Activated CD4-positive, alpha-beta T cell treated with anti-CD3 and anti-CD28 coated beads for 48 hours (primary cell): ENCODE measurements around the gene NOSIP.

ENCODE experiments used
- DNase-seq: peaks from one replicate; pipeline ENCODE4 v3.0.0-alpha.2; 2020

The NOSIP gene

DNA sequence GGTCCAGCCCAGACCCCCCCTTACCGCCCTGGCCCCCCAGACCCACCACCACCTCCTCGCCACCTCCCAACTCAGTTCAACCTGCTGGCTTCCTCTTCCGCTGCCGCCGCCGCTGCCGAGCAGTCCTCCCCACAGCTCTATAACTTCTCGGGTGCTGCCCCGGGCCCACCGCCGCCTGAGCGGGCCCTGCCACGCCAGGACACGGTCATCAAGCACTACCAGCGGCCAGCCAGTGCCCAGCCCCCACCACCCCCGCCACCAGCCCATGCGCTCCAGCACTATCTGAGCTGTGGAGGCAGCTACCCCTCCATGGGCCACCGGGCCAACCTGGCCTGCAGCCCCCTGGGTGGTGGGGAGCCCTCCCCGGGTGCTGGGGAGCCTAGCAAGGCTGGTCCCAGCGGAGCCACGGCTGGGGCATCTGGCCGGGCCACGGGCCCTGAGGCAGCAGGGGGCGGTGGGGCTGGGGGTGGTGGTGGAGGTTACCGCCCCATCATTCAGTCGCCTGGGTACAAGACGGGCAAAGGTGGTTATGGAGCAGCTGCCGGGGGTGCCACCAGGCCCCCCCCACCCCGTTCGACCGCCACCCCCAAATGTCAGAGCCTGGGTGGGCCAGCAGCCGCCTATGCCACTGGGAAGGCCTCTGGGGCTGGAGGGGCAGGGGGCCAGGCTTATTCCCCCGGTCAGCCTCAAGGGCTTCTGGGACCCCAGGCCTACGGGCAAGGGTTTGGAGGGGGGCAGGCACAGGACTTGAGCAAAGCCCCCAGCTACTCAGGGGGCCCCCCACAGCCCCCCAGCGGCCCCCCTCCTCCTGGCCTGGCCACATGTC, 14.8 kb upstream of the NOSIP start:
- no peak for DNase-seq

DNA sequence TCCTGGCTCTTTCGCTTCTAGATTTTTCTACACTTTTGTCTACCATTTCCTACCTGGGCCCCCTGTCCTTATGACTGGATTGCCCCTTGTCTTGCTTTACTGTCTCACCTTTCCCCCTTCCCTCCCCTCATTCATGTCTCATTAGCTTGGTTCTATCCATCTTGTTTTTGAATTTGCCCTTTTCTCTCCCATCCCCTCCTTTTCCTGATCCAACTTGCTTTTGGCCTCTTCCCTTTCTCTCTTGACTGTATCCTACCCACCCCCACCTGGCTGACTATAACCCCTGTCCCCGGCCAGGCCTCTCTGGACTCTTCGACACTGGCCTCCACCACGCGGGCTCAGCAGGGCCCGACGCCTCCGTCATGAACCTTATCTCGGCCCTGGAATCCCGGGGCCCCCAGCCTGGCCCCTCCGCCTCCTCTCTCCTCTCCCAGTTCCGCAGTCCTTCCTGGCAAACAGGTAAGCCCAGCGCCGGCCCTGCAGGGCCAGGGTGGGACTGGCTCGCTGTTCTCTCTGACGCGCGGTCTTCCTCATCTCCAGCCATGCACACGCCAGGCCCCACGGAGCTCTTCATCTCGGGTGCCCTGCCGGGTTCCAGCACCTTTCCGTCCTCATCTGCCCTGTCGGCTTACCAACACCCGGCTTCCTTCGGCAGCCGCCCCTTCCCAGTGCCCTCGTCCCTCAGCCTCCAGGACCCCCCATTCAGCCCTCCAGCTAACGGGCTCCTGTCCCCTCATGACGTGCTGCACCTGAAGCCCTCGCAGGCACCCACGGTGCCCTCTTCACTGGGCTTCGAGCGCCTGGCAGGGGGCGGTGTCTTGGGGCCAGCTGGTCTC, 14.0 kb upstream of the NOSIP start:
- DNase-seq, result no peak

DNA sequence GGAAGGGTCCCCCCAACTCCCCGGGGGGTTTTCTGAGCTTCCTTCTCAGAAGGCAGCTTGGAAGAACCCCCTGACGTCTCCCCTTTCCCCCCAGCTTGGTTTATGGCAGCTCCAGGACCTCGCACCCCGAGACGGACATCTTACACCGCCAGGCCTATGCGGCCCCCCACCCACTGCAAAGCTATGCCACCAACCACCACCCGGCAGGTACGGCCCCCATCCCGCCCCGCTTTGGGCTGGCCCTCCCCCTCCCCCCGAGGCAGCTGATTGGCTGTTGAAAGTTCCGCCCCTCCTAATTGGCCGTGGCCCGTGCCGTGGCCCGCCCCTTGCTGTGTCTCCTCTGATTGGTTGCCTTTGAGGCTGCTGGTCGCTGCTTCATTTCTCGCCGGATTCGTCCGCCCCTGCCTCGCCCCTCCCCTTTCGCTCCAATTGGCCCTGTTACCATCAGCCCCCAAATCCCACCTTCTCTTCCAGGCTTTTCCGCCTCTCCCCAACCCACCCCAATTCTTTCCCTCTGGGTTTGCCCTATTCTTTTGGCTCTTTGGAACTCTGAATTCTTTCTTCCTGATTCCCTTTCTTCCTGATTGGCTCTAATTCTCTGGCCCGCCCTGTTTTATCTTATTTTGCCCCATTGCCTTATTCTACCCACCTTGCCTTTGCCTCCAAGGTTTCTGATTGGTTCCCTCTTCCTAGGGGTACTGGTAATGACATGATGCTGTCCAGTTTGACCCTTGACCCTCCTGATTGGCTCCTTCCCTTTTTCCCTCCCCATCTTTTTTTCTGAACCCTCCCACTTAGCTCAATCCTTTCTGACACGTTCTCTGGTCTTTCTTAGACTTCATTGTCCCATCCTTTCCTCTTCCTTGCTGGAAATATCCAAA, 13.1 kb upstream of the NOSIP start:
- DNase-seq, result peak; percentile 97

DNA sequence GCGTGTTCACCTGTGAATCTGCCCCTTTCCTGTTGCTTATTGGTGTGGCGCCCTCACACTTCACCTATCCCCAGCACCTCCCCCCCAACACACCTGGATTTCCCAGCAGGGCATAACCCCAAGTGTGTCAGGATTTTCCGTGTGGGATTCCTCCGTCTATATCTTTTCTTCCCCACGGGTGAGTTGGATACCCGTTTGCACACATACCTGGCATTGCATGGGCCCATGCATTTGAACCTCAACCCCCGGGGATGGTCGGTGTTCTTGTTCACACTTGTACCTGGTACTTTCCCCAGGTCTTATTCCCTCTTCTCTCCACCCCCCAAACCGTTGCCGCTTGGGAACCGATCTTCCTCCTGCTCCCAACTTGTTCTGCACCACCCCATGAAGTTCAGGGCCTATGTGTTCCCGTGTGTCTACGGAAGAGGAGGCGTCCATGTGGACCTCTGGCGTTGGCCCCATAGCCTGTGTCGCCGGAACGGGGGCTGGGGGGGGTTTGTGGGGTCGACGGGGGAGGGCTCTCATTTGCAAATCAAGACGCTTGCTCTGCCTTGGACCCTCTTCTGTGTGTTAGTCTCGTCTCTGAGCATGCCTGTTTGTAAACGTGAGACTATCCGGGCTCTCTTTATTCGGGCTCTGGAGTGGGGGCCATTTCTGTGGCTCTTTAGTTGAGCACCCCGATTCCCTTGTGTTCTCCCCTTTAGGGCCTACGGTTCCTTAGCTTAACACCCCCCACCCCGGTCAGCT, 12.3 kb upstream of the NOSIP start:
- peak; percentile 32 for DNase-seq

DNA sequence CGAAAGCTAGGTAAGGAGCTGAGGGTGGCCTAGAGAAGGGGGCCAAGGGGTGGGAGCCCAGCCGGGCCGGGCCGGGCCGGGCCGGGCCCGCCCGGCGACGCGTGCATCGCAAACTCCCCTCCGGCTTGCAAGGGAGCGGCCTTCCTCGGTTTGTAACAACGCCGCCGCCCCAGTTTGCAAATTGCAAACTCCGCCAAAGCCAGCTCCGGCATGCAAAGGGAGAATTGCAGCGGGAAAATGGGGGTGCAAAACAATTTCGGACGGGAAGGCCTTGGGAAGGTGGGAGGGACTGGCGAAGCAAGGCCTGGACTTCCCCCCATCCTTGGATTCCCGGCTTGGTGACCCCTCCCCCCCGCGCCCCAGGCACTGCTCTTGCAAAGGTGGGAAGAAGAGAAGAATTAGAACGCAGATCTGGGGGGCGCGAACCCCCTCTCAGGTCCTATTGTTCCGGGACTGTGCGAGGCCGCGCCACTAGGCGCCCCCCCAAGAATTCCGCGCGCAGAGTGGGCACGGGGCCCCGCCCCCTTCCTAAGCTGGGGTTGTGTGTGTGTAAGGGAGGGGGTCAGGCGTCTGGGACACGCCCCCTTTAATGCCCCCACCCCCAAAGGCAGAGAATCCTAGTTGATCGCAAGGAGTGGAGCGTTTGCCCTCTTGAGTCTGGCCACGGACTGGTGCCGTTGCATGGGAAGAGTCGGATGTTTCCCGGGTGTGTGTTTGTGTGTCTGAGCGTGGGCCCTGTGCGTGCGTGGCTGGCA, 11.6 kb upstream of the NOSIP start:
- peak; percentile 71 for DNase-seq

DNA sequence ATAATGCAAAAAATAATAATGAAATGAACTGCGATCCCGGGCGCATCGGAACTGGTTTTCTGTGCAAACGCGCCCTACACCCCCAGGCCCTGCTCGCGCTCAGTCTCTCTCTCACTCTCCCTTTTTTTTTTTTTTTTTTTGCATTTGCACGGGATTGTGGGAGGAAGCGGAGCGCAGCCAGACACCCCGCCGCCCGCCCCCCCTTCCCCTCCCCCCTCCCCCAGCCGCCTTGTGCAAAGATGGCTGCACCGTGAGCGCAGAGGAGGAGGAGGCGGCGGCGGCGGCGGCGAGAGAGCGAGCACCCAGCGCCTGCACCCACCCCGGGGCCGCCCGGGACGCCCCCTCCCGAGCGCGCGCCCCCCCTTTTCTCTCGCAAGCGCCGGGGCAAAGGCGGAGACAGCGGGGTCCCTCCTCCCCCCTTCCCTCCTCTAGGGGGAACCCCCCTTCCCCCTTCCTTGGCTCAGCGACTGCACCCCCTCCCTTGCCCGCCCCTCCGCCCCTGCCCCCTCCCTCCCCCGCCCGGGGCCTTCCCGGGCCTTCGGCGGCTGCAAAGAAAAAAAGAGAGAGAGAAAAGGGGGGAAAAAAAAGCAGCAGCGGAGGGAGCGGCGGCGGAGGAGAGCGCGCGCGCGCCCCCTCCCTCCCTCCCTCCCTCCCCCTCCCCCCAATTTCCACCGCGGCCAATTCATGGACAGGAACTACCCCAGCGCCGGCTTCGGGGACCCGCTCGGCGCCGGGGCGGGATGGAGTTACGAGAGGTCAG, 10.8 kb upstream of the NOSIP start, which contains the start of gene PRR12:
Gene PRR12, plus strand, starts transcription at position 212 of the 760 bp plus-strand sequence. Its CDS starts 473 bp downstream, at position 685.
- DNase-seq, result peak; percentile 71

DNA sequence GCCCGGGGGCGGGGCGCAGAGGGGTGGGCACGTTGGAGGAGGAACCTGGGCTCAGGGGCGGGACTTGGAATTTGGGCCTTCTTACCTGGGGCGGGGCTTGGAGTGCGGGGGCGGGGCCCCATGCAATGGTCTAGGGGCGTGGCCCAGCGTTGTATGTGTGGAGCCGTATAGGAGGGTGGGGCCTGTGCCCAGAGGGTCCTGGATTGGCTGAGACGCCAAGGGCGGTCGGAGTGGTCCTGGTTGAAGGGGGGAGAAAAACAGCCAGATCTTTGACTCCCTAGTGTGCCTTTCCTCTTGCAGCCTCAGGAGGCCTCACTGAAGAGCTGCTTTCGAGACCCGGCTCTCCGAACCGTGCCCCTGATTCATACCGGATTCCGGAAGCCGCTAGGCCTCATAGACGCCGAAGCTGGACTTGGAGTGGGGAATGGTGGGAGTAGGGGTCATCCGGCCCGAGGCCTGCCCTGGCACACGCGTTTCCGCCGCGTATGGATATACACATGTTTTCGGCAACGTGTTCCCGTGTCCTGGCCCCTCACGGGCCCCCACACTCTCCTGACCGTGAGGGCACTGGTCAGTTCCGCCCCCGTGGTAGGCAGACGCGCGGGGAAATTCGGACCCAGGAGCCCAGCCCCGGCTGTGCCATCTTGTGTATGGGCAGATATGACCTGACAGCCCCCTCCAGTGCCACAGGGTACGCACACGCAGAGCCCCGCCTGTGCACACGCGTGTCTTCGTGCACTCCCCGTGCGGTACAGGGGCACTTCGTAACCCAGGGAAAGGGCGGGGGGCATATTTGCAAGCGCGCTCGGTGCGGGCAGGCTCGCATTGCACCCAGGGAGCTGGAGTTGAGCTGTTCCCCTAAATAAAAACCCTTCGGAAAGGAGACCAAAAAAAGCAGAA, 10.0 kb upstream of the NOSIP start:
- DNase-seq, result peak; percentile 96

DNA sequence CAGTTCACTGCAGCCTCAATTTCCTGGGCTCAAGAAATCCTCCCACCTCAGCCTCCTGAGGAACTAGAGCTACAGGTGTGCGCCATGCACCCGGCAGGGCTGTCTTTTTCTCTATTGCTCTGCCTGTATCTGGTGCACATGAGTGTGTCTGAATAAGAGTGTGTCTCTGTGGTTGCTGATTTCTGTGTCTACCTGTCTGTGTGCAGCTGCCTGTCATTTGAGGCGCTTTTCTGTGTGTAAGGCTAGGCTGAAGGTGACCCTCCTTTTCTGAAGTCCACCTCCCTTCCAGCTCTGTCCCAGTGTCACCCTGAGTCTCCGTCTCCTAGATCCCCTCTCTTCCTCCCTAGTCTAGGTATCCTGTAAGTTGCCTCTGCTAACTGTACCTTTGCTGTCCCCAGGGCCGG, 9.1 kb upstream of the NOSIP start:
- no peak for DNase-seq

DNA sequence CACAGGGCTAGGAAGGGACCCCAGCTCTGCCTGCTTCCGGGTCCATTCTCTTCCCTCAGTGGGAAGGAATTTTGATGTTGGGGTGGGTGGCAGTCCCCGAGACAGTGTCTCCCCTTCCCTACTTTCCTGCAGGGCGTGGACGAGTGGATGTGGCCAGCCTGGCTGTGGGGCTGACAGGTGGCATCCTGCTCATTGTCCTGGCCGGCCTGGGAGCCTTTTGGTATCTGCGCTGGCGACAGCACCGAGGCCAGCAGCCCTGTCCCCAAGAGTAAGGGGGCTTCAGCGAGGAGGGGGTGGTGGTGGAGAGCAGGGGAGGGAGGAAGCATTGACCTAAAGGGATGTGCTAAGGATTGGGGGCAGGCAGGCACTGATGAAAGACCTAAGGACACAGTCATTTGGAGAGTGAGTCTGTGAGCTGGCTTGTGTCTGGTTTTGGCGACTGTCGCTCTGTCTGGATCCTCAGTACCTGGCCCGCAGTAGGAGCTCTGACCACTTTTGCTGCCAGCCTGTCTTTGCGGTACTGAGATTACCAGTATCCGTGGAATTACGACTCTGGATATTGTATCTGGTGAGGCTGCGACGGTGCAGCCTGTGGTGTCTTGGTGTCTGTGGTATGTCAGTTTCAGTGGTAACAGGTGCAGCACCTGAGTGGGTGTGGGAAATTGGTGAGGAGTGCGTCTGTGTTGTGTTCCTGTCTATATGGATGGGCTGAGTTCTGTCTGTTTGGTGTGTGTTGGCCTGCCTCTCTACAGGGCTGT, 8.2 kb upstream of the NOSIP start:
- peak; percentile 75 for DNase-seq

DNA sequence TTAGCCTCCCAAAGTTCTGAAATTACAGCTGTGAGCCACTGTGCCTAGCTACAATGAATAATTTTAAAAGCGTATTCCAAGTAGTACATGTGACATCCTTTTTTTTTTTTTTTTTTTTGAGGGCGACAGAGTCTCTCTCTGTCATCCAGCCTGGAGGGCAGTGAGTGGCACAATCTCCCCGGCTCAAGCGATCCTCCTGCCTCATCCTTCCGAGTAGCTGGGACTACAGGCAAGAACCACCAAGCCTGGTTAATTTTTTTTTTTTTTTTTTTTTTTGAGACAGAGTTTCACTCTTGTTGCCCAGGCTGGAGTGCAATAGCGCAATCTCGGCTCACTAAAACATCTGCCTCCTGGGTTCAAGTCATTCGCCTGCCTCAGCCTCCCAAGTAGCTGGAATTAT, 6.9 kb upstream of the NOSIP start:
- no peak for DNase-seq

DNA sequence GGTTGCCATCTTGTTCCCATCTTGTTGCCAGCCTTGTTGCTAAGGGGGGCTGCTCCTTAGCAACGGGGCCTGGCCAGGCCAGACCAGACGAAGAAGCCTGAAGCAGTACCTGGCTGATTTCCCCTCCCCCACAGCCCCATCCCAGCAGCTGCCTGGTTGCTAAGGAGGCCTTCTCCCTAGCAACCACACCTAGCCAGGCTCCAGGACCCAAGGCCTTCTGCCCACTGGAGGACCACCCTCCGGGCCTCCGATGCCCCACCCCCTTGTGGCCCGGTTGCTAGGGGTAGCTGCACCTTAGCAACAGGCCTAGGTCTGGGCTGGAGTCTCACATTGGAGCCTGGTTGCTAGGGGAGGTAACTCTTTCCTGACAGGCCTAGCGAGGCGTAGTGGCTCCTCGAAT, 4.7 kb upstream of the NOSIP start:
- no peak for DNase-seq

DNA sequence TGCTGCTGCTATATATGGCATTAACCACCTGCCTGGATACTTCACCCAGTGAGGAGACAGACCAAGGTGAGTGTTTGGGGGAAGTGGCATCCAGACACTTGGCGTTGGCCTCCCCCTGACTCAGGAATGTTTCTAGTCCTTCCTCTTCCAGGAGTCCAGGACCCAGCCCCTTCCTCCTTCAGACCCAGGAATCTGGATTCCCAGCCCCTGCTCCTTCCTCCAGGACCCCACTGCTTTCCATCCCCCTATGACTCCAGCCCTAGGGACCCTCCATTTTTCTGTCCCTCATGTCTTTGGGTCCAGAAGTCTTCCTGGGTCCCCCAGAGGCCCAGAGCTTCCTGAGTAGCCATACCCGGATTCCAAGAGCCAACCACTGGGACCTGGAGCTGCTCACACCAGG, 2.9 kb upstream of the NOSIP start:
- DNase-seq, result no peak

DNA sequence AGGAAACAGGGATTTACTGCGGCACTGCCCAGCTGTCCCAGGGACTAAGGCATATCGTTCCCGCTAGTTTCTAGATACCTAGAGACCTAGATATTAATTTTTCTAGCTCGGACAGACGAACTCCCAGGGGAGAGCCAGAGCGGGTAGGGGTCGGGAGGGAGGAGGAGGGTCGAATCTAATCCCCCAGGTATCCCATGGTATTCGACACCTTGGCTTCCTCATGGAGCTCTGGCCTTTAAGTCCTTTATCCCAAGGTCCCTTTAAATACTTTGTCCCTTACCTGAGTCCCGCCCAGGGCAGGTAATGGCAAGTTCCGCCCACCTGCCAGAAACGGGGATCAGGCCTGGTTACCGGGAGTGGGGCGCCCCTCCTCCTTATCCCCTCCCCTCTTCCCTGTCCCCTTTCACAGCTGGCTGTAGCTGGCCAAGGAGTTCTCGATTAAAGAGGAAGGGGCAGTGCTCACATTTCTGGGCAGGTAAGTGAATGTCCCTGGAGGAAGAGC, 702 bp upstream of the NOSIP start, which contains the start of gene PRRG2:
Gene PRRG2, plus strand, starts transcription at position 310 of the 502 bp plus-strand sequence. CDS start 1,904 bp downstream, outside the sequence.
- no peak for DNase-seq

DNA sequence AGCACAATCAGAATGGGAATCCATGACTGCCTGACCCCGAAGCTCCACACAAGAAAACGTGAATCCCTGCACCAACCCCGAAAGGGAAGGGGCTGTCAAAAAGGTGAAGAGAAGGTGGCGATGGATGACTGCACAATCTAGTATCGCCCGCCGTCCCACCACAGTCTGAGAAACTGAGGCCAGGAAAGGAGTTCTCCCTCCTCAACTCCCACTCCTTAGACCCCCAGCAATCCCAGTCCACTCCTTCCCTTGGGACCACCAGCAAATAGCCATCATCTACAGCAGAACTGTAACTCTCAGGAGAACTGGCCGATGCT, 451 bp downstream of the NOSIP start:
- no peak for DNase-seq

DNA sequence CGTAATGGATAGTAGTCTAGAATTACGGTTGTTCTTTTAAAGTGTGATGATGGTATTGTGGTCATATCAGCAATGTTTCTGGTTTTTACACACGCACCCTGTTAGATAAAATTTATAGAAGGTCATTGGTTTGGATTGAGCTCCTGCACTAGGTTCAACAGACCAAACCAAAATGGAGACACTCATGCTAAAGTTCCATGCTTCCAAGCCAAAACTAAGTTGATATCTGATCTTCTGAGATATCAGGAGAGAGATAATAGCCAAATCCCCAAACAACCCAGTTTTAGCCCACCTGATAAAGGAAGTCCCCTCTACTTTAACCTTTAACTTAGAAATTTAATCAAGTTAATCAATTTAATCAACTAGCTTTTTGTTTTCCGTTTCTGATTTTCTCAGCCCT, 1.2 kb downstream of the NOSIP start:
- no peak for DNase-seq

DNA sequence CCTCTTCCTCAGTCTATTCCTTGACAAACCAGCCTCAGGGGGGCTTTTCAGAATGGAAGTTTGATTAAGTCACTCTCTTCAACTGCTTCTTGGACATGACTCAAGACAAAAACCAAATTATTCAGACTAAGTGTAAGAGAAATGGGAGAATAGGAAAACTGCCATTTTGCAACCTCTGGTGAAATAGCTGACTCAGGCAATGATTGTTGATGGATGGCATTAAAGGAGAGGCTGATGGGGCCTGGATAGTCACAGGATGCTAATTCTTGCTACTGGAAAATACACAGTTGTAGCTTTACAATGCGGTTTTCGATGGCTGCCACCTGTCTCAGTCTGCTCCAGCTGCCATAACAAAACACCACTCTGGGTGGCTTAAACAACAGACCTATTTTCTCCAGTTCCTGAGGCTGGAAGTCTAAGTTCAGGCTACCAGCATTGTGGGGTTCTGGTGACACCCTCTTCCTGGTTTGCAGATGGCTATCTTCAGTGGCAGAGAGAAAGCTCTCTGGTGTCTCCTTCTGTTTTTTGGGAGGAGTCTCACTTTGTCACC, 6.1 kb downstream of the NOSIP start:
- no peak for DNase-seq

DNA sequence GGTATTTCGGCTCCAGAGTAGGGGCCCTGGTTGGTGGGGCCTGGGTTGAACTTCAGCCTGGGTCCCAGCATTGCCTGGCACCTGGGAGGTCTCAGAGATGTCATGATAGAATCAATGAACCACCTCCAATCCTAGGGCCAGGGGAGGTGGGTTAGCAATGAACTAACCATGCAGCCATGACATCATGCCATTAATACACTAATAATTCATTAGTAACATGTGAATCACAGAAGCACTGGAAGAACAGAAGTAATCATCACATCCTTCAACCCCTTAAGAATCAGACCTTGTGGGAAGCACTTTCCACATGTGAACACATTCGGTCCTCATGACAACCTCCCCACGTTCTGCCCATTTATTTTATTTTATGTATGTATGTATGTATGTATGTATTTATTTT, 6.9 kb downstream of the NOSIP start:
- no peak for DNase-seq

DNA sequence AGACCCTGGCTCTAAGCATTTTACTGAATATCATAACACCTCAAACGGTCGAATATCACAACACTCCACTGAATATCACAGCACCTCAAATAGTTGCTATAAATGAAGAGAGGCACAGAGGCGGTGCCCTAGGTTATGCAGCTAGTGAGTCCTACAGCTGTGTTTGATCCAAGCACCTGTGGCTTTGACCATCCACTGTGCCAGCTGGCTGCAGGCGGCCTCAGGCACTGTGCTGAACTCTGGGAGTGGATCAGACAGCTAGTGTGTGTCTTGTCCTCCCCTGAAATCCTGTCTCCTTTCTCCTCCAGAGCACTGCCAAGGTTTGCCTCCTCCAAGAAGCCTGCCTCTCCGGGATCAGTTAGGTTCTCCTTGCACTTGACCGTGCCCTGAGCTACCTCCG, 7.3 kb downstream of the NOSIP start:
- no peak for DNase-seq
